Measurements from ENCODE around the gene ZNF343.

DNA sequence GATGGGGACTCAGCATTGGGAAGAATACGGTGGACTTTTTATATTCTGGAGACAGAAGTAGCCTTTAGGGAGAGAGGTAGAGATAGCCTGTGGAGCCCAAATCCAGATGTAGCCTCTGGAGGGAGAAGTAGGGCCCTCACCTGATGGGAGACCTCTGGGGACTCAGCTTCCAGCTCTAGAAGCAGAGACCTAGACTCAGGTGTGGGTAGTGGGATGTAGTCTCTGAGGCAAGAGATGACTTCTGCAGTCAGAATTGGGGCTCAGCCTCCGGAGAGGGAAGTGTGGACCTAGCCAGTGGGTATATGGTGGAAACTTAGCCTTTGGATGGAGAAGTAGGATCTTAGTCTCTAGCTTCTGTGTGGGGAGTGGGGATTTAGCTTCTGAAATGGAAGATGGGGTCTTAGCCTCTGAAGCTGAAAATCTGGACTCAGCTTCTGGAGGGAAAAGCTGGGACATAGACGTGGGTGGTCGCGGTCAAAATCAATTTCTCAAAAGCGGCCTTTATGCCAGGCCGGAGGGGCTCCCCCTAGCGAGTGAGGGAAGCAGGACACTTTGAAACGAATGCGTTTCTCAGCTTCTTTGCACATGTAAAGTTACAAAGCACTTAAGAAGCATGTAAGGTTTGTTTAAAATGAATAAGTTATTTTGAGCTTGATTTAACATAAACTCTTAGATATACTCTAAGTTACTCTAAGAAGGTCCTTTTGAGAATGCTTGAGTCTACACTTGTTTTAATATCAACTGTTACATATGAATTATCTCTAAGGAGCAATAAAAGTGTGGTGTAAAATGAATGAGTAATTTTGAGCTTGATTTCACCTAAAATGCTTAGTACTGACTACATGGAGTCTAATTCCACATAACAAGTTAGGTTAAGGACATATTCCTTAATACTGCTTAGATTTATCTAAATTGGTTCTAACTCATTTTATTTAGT, 12.9 kb upstream of the ZNF343 start:
- TF ChIP-seq, protein P1, sequence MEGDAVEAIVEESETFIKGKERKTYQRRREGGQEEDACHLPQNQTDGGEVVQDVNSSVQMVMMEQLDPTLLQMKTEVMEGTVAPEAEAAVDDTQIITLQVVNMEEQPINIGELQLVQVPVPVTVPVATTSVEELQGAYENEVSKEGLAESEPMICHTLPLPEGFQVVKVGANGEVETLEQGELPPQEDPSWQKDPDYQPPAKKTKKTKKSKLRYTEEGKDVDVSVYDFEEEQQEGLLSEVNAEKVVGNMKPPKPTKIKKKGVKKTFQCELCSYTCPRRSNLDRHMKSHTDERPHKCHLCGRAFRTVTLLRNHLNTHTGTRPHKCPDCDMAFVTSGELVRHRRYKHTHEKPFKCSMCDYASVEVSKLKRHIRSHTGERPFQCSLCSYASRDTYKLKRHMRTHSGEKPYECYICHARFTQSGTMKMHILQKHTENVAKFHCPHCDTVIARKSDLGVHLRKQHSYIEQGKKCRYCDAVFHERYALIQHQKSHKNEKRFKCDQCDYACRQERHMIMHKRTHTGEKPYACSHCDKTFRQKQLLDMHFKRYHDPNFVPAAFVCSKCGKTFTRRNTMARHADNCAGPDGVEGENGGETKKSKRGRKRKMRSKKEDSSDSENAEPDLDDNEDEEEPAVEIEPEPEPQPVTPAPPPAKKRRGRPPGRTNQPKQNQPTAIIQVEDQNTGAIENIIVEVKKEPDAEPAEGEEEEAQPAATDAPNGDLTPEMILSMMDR (IDR thresholded peaks at IDR 0.05): peak; percentile 14 to 88
- TF ChIP-seq POLR2A (IDR thresholded peaks at IDR 0.05) (no peak), EP300 (IDR thresholded peaks at IDR 0.05) (no peak)
